NCI-H2227 (cell line): ENCODE measurements around the gene F10.

Experiments used
- DNase-seq: peaks from one replicate; lab custom pipeline; 2025; ENCODE audit not compliant: unreplicated experiment; lab: John Stamatoyannopoulos, UW

The F10 gene

GRCh38 chr13:113167575-113167974 is 45.0 kb downstream of the F10 start:
- DNase-seq = no peak

DNA sequence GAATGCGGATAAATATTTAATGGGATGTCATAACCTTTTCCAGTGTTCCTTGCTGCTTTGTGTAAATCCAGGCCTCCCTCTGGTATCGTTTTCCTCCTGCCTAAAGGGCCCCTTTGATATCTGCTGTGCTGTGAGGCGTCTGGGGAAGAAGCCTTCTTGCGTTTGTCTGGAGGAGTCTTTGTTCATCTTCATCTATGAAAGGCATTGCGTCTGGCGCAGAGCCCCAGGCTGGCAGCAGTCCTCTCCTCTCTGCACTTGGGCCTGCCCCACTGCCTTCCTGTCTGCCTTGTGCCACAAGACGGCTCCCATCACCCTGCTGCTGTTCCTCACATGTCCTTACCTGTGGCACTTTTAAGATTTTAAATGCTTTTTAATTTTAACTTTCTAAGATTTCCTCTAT is 45.6 kb downstream of the F10 start:
- DNase-seq = no peak

DNA sequence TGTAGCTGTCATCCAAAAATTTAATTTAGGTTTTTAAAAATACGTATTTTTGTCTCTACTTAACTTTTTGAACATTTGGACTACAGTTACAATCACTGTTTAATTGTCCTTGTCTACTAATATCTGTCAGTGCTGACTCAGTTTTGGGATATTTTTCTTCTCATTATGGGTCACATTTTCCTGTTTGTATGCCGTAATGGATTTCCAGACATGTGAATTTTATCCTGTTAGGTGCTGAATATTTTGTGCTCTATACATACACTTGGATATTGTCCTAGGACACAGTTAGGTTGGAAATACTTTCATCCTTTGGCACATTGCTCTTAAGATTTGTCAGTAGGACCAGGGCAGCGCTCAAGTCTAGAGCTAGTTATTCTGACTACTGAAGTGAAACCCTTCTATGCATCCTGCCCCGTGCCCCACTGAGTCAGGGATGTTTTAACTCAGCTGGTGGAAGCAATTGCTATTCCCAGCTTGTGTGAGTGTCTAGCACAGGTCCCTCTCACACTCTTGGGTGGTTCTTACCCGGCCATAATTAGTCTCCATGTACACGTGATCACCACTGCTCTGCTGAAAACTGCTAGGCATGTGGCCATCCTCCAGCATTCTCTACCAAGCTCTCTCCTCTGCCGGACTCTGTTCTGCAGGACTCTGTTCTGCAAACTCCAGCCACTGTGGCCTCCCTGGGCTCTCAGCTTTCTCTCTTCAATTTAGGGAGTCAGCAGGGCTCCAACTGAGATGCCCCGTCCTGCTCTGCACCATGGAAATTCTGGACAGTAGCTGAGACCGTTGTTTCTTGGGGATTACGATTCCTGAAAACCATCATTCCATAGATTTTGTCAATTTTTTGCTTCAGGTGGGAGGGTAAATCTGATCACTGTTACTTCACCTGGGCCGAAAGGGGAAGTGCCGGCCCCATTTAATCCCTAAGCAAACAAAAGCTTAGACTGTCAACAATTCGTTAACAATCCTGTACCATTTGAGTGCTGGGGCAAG is 47.0 kb downstream of the F10 start:
- no peak for DNase-seq

GRCh38 chr13:113170511-113170910 is 47.9 kb downstream of the F10 start:
- no peak for DNase-seq

- no peak for DNase-seq
These were observed 48.9 kb downstream of the F10 start for GRCh38 chr13:113171250-113172125.

DNA sequence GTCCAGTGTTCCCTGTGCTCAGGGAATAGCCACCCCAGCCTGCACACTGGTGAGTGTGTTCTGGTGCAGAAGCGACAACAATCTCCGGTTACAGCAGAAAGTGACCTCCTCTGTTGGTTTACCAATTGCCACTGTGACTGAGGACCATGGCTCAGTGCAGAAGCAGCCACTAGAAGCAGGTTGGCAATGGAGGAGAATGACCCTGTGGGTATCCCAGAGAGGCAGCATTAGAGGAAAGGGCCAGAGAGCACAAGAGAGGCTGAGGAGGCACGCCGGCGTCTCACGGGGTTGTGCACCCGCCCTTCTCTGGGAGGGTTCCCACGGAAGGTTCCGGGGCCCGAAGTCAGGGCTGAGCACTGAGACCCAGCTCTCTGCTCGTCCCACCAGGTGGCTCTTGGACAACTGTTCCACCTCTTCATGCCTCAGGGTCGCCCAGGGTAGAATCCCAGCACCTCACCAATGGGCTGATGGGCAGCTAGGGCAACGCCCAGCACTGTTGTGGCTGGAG is 49.9 kb downstream of the F10 start:
- DNase-seq = no peak

DNA sequence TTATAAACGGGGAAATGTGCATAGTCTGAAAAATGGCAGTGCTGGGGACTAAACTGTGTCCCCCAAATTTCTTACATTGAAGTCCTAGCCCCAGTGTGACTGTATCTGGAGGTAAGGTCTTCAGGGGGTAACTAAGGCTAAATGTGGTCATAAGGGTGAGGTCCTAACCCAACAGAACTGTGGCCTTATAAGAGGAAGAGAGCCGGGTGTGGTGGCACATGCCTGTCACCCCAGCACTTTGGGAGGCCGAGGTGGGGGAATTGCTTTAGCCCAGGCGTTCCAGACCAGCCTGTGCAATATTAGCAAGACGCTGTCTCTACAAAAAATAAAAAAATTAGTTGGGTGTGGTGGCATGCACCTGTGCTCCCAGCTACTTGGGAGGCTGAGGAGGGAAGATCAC is 53.7 kb downstream of the F10 start:
- no peak for DNase-seq

DNA sequence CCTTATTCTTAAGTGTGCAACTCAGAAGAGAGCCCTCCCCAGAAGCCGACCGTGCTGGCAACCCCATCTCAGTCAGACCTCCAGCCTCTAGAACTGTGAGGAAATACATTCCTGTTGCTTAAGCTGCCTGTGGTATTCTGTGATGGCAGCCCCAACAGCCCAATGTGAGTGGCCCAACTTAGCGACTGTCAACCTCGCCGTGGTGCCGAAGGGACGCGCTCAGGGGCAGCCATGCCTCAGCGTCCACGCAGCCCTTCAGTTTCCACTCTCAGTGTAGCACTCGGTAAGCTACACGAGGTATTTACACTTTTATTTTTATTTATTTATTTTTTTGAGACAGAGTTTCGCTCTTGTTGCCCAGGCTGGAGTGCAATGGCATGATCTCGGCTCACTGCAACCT is 54.2 kb downstream of the F10 start:
- no peak for DNase-seq

DNA sequence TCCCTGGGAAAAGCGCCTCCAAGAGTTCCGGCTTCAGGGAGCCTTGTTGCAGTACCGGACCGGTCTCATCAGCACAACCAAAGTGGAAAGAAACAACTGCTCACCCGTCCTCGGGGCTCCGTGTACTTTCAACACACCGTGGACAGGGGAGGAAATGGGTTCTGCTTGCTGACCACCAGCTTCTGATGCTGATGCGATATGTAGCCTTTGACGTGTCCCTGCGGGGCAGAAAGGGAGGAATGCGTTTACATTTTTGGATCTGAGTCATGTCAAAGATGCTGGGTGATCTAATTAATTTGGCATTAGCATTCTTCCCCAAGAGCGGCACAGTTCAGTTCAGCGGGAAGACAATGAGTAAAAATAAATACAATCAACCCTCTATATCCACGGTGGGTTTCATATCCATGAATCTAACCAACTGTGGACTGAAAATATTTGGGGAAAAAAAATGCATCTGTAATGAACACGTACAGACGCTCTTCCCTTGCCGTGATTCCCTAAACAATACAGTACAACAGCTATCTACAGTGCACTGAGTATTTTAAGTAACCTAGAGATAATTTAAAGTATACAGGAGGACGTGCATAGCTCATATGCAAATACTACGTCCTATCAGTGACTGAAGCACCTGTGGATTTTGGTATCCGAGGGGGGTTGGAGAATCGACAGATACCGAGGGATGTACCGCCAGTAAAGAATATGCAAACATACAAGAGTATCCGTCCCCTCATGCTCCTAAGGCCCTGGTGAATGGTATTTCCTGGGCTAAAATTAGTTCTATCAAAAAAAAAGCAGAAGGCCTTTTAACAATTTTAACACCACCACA is 55.7 kb downstream of the F10 start:
- DNase-seq = no peak

GRCh38 chr13:113178896-113179167 is 56.2 kb downstream of the F10 start:
- DNase-seq = no peak

DNA sequence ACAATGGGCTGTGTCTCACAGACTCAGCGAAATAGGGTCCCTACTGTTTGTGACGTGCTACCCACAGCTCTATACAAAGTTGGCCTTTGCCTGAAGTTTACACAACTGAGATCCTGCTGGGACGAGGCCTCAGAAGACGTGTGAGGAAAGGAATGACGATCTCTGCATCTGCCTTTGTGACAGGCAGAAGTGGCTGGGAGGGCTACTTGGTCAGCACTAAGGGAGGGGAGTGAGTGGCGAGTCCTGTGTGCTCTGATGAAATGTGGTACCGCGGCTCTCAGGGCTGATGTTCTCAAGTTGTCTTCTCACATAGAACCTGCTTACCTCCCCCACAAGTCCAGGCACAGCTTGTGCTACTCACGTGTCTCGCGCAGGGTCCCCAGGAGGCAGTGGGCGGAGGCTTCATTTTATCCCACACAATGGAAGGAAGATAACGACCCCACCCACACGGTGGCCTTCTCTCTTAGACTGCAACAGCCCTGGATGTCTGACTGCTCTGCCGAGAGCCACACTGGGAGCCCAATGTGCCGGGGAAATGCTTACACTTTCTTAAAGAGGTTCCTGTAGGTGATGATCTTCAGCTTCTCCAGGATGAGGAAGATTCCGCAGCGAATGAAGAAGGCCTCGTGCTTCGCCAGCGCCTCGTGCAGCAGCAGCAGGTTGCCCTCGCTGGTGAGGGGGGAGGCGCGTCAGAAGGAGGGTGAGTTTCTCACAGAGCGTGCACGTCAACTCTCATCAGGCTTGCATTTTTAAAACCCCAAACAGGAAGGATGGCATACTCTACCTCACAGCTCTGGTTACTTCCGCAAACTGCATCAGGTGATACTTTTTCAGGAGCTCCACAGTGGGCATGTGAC is 57.0 kb downstream of the F10 start:
- no peak for DNase-seq

GRCh38 chr13:113182046-113182445 is 59.4 kb downstream of the F10 start:
- DNase-seq = no peak

- no peak for DNase-seq
These were observed 61.0 kb downstream of the F10 start for GRCh38 chr13:113183450-113184129.

DNA sequence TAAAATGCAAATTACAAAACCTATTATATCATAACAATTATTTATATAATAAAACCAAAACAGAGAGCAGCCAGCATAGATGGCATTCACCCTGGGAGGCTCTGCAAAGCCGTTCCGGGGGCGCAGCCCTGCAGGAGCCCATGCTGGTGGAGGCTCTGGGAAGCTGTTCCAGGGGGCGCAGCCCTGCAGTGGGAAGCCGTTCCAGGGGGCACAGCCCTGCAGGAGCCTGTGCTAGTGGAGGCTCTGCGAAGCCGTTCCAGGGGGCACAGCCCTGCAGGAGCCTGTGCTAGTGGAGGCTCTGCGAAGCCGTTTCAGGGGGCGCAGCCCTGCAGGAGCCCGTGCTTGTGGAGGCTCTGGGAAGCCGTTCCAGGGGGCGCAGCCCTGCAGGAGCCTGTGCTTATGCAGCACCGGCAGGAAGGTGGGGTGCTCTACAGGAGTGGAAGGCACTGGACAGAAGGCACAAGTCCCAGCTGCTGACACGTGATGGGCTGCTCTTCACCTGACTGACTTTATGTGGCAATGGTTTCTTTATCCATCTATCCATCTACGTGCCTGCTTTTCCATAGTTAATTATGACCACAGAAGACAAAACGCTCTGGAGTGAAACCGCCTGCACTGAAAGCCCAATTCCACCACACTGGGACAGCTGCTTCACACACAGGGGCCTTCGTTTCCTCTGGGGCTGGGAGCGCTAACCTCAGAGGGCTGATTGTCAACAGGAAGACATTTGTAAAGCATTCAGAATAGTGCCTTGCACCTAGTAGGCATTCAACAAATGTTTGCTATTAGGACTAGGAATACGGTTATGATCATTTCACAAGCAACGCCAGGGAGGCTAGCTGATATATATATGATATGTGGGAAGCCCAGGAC is 62.2 kb downstream of the F10 start:
- DNase-seq = no peak

- DNase-seq = no peak
These were observed 63.7 kb downstream of the F10 start for GRCh38 chr13:113186061-113186900.

GRCh38 chr13:113187263-113187669 is 64.7 kb downstream of the F10 start:
- peak; percentile 5 for DNase-seq

DNA sequence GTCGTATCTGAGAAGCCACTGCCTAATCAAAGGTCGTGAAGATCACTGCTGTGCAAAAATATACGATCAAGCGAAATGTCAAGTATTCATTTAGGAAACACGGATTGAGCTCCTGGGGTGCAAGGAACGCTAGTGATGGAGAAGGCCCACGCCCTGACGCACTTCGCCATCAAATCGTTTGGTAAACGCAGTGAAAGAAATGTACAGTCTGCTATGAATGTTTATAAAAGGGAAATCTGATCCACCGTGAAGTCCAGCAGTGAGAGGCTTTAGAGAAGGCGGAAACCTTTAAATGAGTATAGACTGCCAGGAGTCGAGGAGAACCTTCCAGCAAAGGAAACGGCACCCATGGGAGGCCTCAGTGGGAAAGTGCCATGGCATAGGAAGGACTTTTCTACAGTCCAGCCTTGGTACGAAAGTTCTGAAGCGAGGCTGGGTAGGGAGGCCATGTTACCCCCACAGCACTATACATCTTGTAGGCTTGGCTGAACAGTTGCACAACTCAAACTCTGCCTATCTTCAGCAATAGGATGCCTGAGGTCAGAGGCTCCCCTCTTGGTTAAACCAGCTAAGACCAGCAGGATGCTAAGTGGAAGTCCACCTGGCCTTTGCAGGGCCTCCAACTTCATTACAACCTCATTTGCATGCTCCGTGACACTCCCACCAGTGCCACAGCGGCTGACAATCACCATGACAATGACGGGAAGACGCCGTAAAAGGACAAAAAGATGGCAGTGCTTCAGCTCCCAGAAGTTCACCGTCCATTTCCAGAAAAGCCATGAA is 65.5 kb downstream of the F10 start:
- no peak for DNase-seq
